SK-N-SH (cell line): ENCODE measurements around the gene SHROOM3.

Experiments
- EP300 ChIP-seq, 2 experiments: IDR thresholded peaks; 2 replicates each; pipeline versions ENCODE4 v1.4.0 to v1.6.1; 2012; ENCODE audit warnings: borderline replicate concordance in 1 of 2, low read depth in 1 of 2, low read length in 1 of 2
- EZH2phosphoT487 ChIP-seq: fragments of 200-600 bp; sonication (generic); IDR thresholded peaks from 2 replicates; pipeline ENCODE4 v1.6.1; 2017; ENCODE audit warnings: low read depth, mixed run types, mild to moderate bottlenecking, antibody characterized with exemption, moderate library complexity, borderline replicate concordance
- RAD21 ChIP-seq: IDR thresholded peaks from 2 replicates; pipeline ENCODE4 v1.6.1; 2012; ENCODE audit warnings: mild to moderate bottlenecking, low read length
- SMC3 ChIP-seq: IDR thresholded peaks from 2 replicates; pipeline ENCODE4 v1.6.1; 2012; ENCODE audit warnings: low read depth, low read length, improper control_type of control experiment
- TCF12 ChIP-seq: IDR thresholded peaks from 2 replicates; pipeline ENCODE4 v1.4.0; 2012
- TF ChIP-seq, protein P1 (sequence below): fragments of 200-600 bp; sonication (generic); IDR thresholded peaks from 2 replicates; pipeline ENCODE4 v1.6.1; 2017; ENCODE audit warnings: antibody characterized with exemption, mild to moderate bottlenecking, moderate library complexity

DNA sequence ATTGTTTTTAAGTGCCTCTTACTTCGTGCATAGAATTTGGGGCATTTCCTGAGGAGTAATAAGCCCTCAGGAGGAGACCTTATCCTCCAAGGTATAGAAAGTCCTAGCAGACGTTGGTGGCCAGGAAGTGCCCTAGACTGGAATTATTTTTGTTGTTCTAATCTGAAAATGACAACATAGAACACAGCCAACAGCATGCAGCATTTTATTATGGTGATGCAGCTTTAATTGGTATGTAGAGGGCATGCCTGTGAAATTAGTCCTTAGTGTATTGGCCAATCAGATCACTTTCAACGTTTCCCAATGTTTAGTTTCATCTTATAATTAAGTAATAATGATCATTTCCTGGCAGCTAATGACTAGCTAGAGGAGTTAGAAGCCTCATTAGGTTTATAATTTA is 199.2 kb downstream of the SHROOM3 start:
- TF ChIP-seq, protein P1, sequence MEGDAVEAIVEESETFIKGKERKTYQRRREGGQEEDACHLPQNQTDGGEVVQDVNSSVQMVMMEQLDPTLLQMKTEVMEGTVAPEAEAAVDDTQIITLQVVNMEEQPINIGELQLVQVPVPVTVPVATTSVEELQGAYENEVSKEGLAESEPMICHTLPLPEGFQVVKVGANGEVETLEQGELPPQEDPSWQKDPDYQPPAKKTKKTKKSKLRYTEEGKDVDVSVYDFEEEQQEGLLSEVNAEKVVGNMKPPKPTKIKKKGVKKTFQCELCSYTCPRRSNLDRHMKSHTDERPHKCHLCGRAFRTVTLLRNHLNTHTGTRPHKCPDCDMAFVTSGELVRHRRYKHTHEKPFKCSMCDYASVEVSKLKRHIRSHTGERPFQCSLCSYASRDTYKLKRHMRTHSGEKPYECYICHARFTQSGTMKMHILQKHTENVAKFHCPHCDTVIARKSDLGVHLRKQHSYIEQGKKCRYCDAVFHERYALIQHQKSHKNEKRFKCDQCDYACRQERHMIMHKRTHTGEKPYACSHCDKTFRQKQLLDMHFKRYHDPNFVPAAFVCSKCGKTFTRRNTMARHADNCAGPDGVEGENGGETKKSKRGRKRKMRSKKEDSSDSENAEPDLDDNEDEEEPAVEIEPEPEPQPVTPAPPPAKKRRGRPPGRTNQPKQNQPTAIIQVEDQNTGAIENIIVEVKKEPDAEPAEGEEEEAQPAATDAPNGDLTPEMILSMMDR = no peak
- TF ChIP-seq TCF12 (no peak), EZH2phosphoT487 (no peak), RAD21 (no peak), EP300 (IDR thresholded peaks at IDR 0.05; ENCODE audit: borderline replicate concordance in 1 of 2, low read depth in 1 of 2, low read length in 1 of 2) (0 out of 4 replicates have a peak, but pooled peaks of 1 of the 2 experiments have one; percentile 18), SMC3 (no peak)
